Measurements from ENCODE around the gene FLT4. TPM values are rescaled to one million over a fixed set of nuclear protein-coding genes. Genes with fewer than 3 reads are reported as not detected.

The FLT4 gene
- total and polyA plus RNA-seq, 2 experiments from 2014 or later: 3.4 to 13.8 TPM

DNA sequence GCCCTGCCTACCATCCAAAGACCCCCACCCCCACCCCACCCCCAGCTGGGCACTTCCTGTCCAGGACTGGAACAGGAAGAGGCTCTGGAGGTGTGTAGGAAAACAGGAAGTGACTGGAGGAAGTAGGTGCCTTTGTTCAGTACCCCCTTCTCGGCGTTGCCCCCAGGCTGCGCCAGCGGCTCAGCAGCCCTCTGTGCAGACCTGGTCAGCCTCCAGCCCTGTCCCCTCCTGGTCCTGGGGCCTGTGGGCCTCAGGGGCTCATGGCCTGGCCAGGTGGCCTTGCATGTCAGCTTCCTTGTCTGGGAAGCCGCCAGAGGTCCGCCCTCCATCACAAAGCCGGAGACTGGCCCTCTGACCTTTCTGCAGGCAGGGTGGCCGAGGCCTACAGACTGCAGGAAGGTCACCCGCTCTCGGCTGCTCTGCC is 26.0 kb downstream of the FLT4 start (continued):
- TF ChIP-seq, protein P1, sequence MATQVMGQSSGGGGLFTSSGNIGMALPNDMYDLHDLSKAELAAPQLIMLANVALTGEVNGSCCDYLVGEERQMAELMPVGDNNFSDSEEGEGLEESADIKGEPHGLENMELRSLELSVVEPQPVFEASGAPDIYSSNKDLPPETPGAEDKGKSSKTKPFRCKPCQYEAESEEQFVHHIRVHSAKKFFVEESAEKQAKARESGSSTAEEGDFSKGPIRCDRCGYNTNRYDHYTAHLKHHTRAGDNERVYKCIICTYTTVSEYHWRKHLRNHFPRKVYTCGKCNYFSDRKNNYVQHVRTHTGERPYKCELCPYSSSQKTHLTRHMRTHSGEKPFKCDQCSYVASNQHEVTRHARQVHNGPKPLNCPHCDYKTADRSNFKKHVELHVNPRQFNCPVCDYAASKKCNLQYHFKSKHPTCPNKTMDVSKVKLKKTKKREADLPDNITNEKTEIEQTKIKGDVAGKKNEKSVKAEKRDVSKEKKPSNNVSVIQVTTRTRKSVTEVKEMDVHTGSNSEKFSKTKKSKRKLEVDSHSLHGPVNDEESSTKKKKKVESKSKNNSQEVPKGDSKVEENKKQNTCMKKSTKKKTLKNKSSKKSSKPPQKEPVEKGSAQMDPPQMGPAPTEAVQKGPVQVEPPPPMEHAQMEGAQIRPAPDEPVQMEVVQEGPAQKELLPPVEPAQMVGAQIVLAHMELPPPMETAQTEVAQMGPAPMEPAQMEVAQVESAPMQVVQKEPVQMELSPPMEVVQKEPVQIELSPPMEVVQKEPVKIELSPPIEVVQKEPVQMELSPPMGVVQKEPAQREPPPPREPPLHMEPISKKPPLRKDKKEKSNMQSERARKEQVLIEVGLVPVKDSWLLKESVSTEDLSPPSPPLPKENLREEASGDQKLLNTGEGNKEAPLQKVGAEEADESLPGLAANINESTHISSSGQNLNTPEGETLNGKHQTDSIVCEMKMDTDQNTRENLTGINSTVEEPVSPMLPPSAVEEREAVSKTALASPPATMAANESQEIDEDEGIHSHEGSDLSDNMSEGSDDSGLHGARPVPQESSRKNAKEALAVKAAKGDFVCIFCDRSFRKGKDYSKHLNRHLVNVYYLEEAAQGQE (IDR thresholded peaks at IDR 0.05; ENCODE audit: unreplicated experiment): no peak
- TF ChIP-seq EZH2phosphoT487 (IDR thresholded peaks at IDR 0.05; ENCODE audit: unreplicated experiment) (no peak), JUNB (IDR thresholded peaks at IDR 0.05; ENCODE audit: unreplicated experiment) (no peak), NANOG (IDR thresholded peaks at IDR 0.05; ENCODE audit: borderline replicate concordance) (no peak)

DNA sequence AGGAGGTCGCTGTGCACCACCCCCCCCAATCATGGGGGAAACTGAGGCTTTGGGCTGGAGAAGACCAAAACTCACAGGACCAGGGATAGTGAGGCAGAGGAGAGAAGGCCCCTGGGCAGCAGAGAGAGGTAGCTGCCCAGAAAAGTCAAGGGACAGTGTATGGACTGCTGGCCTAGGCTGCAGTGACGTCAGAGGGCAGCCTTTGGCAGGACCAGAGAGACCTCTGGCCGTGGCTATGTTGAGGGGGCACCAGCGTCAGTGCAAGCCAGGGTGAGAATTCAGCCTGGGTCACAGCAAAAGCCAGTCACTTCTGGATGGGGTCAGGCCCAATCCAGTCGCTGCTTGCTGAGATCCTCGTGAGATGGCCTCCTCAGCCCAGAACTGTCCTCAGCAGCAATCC is 26.5 kb downstream of the FLT4 start:
- H3K36me3 ChIP-seq (ENCODE audit: insufficient read depth): no peaks in the 10 kb centered on the region
- no peaks in the 10 kb centered on the region; the same call in 2 of the 3 replicates for H3K9me3 Mint-ChIP-seq
- no peaks in the 10 kb centered on the region for H3K79me2 ChIP-seq (replicated peaks; ENCODE audit: insufficient read depth)
- peaks cover 5% of the 10 kb centered on the region; the same call in 2 of the 3 replicates for H3K4me1 Mint-ChIP-seq
- TF ChIP-seq ZNF331 (CRISPR knock-in tag; IDR thresholded peaks at IDR 0.05; ENCODE audit: low read depth): no peak
- no peak for TF ChIP-seq EZH2 (IDR thresholded peaks at IDR 0.05; ENCODE audit: low read depth, unreplicated experiment)
- no peak for TF ChIP-seq EZH2phosphoT487 (IDR thresholded peaks at IDR 0.05; ENCODE audit: unreplicated experiment)
- TF ChIP-seq, protein P1 (IDR thresholded peaks at IDR 0.05; ENCODE audit: unreplicated experiment): no peak
- TF ChIP-seq, protein P2, sequence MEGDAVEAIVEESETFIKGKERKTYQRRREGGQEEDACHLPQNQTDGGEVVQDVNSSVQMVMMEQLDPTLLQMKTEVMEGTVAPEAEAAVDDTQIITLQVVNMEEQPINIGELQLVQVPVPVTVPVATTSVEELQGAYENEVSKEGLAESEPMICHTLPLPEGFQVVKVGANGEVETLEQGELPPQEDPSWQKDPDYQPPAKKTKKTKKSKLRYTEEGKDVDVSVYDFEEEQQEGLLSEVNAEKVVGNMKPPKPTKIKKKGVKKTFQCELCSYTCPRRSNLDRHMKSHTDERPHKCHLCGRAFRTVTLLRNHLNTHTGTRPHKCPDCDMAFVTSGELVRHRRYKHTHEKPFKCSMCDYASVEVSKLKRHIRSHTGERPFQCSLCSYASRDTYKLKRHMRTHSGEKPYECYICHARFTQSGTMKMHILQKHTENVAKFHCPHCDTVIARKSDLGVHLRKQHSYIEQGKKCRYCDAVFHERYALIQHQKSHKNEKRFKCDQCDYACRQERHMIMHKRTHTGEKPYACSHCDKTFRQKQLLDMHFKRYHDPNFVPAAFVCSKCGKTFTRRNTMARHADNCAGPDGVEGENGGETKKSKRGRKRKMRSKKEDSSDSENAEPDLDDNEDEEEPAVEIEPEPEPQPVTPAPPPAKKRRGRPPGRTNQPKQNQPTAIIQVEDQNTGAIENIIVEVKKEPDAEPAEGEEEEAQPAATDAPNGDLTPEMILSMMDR (conservative IDR thresholded peaks at IDR 0.05; ENCODE audit: low read depth in 2 of 2): no peak
- TF ChIP-seq POLR2AphosphoS5 (IDR thresholded peaks at IDR 0.05; ENCODE audit: low read depth): no peak
- no peak for TF ChIP-seq JUNB (IDR thresholded peaks at IDR 0.05; ENCODE audit: unreplicated experiment)
- no peak for TF ChIP-seq NANOG (IDR thresholded peaks at IDR 0.05; ENCODE audit: borderline replicate concordance)
- TF ChIP-seq, protein P3, sequence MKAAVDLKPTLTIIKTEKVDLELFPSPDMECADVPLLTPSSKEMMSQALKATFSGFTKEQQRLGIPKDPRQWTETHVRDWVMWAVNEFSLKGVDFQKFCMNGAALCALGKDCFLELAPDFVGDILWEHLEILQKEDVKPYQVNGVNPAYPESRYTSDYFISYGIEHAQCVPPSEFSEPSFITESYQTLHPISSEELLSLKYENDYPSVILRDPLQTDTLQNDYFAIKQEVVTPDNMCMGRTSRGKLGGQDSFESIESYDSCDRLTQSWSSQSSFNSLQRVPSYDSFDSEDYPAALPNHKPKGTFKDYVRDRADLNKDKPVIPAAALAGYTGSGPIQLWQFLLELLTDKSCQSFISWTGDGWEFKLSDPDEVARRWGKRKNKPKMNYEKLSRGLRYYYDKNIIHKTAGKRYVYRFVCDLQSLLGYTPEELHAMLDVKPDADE (IDR thresholded peaks at IDR 0.05): no peak
- H3K27me3 ChIP-seq (ENCODE audit: insufficient read depth): peaks cover 7% of the 10 kb centered on the region; the same call in 1 of the 2 replicates
- ATAC-seq (no peak), DNase-seq (ENCODE audit: low spot score) (no peak)
- H3K4me3 ChIP-seq: no peak overlapping the region
- no peak overlapping the region for H2AFZ ChIP-seq
- peaks cover 8% of the 10 kb centered on the region for H3K27me3 Mint-ChIP-seq (ENCODE audit: insufficient read depth, low read depth, poor library complexity)
- no peaks in the 10 kb centered on the region for H3K36me3 Mint-ChIP-seq (ENCODE audit: low read depth)
- no peak overlapping the region for H3K27ac Mint-ChIP-seq
- H3K4me3 Mint-ChIP-seq: no peak overlapping the region
- no peaks in the 10 kb centered on the region for H3F3A ChIP-seq (replicated peaks; ENCODE audit: low read depth)
- H4K20me1 ChIP-seq (replicated peaks; ENCODE audit: insufficient read depth): no peaks in the 10 kb centered on the region
- H3K4me1 ChIP-seq (ENCODE audit: insufficient read depth): no peaks in the 10 kb centered on the region
- H3K4me2 ChIP-seq: no peak overlapping the region
- no peak overlapping the region for H3K27ac ChIP-seq (ENCODE audit: low read depth)
- H3K9me2 ChIP-seq (ENCODE audit: insufficient read depth): no peaks in the 10 kb centered on the region
